HG03108 (cell line): ENCODE measurements around the gene ZNF649.

Experiments used
- ATAC-seq: cut with Tn5 transposase; IDR thresholded peaks from one replicate; pipeline ENCODE4 v1.9.1; 2021; ENCODE audit warnings: moderate library complexity; ENCODE audit not compliant: unreplicated experiment

The ZNF649 gene

GRCh38 chr19:51889934-51890333 is 14.9 kb downstream of the ZNF649 start:
- ATAC-seq = no peak

GRCh38 chr19:51887522-51888498 is 17.0 kb downstream of the ZNF649 start, which contains the start of gene ZNF577:
Gene ZNF577 (minus strand): TSS chr19:51887951. CDS start chr19:51880382, 7,569 bp downstream.
- ATAC-seq = no peak

- no peak for ATAC-seq
Observed at GRCh38 chr19:51884713-51885112, 20.1 kb downstream of the ZNF649 start.

GRCh38 chr19:51882518-51882917 is 22.3 kb downstream of the ZNF649 start:
- no peak for ATAC-seq

GRCh38 chr19:51873097-51873496 is 31.7 kb downstream of the ZNF649 start:
- ATAC-seq = no peak

GRCh38 chr19:51861870-51862622 is 42.8 kb downstream of the ZNF649 start:
- ATAC-seq = no peak
